HL-60/S4 treated with phorbol 12-myristate 13-acetate at 8.2 ng/mL for 4 days and 3 days (cell line): ENCODE measurements around the gene RPL26.

Experiments
- in situ Hi-C: fragments of 300-500 bp; cut with MboI; formaldehyde crosslinking; loops from 2 replicates; pipeline ENCODE4 v1.15.0; 2022; ENCODE audit warnings: low sequenced_read_pairs

Gene RPL26

DNA sequence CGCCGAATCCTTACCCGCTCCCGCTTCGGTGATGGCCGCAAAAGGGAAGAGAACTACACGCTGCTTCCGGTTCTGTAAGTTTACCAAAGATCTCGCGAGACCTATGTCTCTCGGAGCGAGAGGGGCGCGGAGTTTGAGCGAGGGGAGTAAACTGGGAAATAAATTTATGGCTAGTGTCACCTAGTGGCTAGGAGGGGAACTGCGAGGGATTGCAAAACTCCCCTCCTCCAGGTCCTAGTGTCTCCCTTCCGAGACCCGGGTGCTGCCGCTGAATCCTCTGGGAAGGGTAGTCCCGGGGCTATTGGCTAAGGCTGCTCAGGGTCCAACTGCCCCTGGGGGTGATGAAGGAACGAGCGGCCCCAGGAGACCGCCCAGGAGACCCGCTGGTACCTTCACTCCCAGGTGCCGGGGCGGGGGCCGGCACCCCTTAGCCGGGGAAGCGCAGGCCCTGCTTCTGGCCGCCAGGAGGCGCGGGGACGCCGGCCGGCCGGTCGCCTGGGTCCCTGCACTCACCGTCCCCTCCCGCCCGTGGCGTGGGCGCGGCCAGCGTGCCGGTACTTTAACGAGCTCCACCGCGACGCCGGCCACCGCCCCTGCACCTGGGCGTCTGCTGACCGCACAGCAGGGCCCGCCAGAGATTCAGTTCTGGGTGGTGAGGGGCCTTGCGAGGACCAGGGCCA is at the start of gene RPL26:
Gene RPL26, minus strand, starts transcription at position 51 of the 680 bp plus-strand sequence. CDS start 883 bp downstream, outside the sequence.
- in situ Hi-C loops: no loop called here

DNA sequence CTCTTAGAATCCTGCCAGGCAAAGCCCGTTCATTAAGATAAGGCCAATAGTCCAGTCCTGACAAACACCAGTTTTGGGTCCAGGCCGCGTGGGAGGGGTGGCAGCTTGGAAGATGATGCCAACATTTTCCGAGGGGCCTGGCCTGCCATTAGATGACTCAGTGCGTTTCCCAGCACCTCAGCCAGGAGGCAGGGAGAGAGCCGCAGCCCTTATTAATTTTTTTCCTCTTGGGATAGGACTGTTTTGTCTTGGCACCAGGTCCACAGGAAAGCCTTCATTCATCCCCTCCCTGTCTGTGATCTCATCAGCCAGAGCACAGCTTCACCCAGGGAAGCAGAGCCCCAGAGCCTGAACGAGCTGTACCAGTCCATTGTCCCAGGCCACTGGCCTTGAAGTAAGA is 48.0 kb upstream of the RPL26 start:
- in situ Hi-C loops: no loop called here

DNA sequence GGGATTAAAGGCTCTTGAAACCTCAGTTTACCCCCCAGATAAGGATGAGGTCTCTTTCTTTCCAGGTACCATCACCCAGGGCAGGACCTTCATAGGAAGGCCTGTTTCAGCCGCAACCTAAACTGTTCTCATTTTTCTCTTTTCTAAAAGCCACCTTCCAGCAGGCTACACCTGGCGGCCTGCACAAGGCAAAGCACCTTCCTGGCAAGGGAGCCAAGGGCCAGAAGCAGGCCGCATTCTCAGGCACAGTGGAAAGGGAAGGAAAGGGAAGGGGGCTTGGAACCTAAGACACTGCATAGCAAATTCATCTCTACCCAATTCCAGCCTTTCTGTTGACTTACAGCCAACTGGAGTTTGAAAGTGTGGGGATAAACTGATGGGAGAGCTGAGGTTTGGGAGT is 43.8 kb upstream of the RPL26 start:
- in situ Hi-C loops: no loop called here

DNA sequence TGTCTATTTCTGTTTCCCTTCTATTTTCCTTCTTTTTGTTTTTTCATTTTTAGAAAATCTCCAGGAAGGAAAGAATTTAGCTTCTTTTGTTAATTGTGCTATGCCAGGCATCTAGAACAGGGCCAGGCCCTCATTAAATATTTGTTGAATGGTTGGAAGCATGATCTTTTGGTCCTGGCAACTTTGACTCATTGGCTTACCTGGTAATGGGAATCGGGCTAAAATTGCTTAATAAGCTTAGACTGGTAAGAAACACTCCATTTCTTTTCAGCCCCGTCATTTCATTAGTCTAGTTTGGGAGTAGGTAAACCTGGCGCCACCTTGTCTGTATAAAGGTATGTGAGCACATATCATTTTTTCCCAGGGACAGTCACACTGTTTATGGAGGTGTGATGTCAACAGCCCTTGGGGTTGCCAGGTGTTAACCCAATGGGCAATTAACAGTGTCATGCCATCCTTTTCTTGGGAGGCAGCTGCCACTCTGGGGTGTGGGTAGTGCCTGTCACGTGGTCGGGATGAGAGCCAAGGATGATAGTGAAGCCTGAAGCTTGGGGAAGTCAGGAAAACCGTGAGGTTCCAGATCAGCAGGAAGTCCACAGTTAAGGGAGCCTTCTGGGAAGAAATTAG is 43.2 kb upstream of the RPL26 start:
- in situ Hi-C loops: no loop called here

DNA sequence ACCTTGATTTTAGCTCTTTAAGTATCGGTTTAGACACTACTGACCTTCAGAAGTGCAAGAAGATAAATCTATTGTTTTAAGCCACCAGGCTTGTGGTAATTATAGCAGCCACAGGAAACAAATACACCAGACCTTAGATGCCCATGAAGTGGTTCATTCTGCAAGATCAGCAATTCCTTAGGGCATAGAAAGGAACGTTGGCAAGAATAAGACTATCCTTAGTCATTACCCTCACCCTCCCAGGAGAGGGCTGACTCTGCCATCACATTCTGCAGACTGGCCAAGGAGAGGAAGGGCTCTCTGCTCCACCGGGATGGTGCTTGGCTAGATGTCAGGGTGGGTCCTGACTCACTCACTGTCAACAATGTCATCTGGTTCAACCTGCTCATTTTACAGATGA is 38.6 kb upstream of the RPL26 start:
- in situ Hi-C loops: no loop called here

DNA sequence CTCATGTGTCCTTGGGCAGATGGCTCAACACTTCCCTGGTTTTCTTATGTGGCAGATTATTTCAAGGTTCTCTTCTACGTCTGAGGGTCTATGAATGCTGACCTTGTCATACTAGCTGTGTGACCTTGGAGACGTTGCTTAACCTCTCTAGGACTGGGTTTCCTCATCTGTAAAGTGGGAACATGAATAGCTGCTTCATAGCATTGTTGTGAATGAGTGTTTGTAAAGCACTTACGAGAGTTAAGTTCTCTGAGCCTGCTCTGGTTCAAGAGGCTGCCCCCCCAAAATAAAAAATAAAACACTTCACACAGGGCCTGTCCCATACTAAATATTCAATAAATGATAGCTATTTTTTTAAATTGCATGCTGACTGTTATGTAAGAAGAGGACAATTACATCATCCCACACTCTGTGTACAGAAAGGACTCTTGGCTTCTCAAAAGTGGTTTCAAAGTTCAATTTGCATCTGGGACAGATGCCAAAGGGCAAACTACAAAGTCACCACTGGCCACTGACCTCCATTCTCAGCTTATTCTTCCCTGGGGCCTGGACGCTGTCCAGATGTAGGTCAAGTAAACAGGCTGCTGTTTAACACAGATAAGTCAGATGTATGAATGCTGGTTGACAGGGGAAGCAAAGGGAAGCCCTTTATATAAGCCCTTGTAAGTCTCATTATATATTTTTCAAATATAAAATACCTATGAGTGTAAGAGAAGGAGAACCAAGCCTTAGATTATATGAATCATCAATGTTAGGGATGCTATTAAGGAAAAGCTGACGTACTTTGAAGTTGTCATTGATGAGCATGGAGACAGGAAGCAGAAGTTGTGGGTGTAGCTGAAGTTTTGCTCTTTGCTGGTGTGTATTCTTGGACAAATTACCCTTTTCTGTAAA is 37.3 kb upstream of the RPL26 start:
- in situ Hi-C loops: no loop called here

DNA sequence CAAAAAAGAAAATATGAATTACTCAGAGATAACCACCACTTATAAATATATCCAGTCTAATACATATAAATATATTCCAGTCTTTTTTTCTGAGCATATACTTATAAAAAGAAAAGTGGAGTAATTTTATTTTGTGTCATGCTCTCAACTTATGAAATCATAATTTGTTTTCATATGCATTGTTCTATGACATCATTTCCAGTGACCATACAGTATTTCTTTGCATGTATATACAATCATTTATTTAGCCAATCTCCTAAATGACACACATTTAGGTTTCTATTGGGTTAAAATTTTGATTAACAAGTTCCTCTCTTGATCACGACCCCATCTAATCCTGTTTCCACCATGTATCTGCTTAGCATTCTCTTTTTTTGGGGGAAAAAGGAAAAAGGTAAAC is 36.3 kb upstream of the RPL26 start:
- in situ Hi-C loops: no loop called here

DNA sequence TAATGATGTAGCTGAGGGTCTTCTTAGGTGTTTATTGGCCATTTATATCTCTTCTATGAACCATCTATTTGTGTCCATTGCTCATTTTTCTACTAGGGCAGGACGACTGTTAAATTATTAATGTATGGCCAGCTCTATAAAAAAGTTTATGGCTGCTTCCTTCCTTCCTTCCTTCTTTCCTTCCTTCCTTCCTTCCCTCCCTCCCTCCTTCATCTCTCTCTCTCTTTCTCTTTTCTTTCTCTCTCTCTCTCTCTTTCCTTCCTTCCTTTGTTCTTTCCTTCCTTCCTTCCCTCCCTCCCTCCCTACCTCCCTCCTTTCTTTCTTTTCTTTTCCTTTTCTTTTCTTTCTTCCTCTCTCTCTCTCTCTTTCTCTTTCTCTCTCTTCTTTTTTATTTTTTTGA is 35.5 kb upstream of the RPL26 start:
- in situ Hi-C loops: no loop called here

DNA sequence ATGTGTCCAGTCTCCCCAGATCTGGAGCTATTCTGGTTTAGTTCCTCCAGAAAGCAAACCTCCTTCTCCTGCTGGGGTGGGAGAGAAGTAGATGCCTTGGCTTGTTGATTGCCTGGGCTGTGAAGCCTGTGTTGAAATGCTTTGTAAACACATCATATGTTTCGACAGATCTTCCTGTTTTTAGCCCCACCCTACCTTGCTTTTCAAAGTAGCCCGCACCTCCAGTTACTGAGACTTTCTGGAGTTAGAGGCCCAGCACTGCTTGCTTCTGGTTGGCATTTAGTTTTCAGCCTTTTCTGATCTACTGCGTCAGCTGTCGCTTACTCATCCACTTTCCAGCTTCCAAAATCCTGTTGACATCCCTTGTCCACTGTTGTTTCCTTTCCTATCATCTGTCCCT is 34.8 kb upstream of the RPL26 start:
- in situ Hi-C loops: no loop called here

DNA sequence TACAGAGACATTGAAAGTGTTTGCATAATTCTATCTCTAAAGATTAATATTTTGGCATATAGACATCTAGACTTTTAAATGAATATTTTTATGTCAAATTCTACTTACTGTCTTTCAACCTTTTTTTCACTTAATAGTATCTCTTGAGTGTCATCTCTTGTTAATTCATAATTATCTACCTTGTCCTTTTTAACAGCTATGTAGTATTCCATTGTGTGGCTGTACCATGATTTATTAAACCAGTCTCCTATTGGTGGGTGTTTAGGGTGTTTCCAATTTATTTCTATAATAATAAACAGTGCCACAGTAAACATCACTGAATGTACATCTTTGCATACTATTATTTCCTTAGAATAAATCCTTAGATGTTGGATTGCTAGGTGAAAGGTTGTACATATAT is 30.9 kb upstream of the RPL26 start:
- in situ Hi-C loops: no loop called here

DNA sequence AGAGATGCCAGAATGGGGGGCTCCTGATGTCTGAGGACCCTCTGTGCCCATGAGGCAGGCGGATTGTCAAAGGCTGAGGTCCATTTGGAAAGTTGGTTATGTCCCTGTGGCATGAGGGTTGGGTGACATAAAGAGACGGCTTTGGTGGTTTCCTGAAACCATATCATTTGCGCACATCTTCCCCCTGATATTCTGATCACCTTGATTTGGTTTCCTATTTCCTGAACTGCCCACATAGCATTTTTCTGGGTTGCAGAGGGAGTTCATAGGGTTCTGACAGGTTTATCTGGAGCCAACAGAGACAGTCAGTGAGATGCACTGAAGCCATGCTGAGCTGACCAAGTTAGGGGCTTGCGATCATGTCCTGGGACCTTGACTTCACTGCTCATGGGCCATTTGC is 30.3 kb upstream of the RPL26 start:
- in situ Hi-C loops: no loop called here

DNA sequence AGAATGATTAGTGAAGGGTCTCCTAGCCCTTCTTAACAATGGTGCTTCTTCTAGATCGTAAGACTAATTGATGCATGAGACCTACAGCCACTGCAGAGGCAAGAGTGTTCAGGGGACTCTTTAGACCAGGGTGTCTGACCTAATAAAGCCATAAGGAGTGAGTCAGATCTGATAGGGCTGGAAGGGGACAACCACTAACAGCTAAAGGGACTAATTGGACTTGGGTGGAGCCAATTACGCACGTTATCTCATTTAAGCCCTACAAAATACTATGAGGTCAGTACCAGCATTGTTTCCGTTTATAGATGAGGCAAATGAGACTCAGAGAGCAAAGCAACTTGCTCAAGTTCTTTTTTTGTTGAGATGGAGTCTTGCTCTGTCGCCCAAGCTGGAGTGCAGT is 29.1 kb upstream of the RPL26 start:
- in situ Hi-C loops: no loop called here

DNA sequence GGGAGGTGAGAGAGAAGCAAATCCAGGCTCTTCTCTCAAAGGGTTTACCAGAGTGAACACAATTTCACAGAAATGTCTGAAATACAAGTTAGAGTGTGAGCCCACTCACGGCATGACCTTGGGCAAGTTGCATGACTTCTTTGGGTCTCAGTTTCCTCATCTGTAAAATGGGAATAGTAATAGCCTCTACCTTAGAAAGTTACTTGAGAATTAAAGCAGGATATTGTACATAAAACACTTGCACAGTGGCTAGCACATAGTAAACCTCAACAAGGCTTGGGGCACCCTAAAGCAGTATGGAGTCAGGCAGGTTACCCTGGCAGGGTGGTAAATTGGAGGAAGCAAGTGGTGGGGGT is 27.9 kb upstream of the RPL26 start:
- in situ Hi-C loops: no loop called here

DNA sequence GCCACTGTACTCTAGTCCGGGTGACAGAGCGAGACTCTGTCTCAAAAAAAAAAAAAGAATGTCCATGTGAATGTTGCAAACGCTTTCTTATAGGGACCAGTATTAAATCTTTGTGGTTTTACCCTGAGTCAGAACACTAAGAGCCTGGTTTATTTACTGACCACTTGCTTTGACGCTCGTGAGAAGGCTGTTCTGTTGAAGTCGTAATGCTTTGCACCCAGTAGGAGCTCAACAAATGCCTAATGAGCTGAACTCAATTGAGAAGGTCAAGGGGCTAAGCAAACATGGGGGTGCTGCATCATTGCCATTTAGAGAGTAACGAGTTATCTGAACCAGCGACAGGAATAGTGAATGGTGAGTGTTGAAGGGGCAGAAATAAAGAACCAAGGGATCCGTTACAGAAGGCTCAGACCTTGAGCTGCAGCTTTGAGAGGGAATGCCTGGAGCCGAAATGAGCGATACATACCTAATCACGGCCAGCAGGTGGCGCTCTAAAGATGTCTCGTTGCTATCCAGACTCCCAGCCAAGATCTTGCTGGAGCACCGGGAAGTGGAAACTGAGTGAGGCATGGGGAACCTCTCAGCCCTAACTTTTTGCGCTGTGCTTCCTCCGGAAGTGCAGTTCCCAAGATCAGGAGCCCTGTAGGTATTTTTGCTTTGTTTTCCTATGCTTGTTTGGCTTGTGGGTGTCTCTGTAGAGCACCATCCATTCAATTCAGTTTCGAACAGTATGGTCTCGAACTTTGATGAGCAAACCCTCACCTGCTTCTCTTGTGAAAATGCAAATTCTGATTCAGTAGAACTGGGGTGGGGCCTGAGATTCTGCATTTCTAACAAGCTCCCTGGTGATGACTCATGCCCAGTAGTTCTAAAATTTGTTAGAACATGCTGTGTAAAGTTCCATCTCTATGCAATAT is 27.2 kb upstream of the RPL26 start:
- in situ Hi-C loops: no loop called here

DNA sequence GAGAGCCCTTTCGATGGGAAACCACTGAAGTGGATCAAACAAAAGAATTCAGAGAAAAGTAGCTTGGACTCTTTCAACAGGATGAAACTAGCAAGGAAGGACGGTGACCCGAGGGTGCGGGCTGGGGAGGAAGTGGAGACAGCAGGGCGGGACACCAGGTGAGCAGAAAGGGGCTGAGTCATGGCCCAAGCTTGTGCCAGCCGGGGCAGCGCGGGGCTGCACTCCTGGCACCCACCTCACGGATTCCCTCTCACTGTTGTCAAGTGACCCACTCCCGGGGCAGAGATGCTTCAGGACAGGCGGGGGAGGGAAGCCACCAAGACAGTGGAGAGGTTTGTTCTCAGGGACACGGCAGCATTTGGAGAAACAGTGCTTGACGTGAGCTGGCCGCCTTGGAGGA is 25.4 kb upstream of the RPL26 start:
- in situ Hi-C loops: no loop called here

DNA sequence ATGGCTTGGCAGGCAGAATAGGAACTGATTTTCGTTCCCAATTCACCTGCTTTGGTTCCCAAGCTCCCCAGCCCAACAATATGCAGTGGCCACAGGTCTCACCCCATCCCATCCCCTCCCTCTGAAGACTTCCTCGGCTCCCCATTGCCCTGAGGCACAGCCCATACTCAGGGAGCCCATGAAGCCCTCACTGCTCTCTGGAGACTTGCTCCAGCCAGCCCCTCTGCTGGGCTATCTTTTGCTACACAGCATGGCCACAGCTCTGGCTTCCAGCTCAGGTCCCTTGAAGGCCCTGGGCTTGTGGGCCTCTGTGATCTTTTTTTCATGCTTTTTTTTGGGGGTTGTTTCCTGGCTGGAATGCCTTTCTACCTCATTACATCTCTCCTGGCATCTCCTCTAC is 23.2 kb upstream of the RPL26 start:
- in situ Hi-C loops: no loop called here

DNA sequence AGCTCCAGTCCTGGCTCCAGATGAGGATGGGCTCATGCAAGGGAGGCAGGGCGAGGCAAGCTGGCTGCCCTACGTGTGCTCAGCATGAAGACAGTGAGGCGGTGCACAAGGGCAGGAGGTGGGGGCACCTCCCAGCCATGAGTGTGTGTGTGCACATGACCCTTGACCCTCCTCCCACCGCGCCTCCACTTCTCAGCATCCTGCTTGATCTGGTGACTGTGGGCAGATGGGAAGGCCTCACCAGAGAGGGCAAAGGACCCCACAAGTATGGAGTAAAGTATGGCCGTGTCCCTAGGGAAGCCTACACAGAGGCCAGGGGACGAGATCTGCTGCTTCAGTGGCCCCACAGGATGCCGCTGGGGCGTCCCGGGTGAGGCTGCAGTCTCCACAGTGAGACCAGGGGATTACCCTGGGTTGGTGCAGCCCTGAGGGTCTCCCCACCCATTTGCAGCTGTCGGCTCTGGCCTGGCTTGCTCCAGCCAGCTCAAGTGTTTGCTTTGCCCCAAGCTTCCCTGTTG is 22.6 kb upstream of the RPL26 start:
- in situ Hi-C loops: no loop called here

DNA sequence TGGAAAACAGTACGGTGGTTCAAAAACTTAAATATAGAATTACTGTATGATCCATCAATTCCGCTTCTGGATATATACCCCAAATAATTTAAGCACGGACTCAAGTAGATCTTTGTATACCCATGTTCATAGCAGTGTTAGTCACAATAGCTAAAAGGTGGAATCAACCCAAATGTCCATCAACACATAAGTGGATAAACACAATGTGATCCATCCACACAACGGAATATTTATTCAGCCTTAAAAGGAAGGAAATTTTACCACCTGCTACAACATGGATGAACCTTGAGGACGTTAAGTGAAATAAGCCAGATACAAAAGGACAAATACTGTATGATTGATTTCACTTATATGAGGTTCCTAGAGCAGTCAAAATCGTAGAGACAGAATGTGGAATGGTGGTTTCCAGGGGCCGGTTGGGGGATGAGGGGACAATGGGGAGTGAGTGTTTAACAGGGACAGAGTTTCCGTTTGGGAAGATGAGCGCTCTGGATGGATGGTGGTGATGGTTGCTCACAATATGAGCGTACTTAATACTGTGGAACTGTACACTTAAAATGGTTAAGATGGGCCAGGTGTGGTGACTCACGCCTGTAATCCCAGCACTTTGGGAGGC is 20.0 kb upstream of the RPL26 start:
- in situ Hi-C loops: no loop called here

DNA sequence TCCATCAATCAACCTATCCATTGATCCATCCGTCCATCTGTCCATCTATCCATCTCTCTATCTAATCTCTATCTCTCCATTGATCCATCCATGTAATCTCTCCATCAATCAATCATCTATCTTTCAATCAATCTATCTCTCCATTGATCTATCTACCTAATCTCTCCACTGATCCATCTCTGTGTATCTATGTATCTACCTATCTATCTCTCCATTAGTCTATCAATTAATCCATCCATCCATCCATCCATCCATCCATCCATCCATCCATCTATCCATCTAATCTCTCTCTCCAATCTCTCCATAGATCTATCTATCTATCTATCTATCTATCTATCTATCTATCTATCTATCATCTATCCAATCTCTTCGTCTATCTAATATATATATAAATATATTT is 18.1 kb upstream of the RPL26 start:
- in situ Hi-C loops: no loop called here

DNA sequence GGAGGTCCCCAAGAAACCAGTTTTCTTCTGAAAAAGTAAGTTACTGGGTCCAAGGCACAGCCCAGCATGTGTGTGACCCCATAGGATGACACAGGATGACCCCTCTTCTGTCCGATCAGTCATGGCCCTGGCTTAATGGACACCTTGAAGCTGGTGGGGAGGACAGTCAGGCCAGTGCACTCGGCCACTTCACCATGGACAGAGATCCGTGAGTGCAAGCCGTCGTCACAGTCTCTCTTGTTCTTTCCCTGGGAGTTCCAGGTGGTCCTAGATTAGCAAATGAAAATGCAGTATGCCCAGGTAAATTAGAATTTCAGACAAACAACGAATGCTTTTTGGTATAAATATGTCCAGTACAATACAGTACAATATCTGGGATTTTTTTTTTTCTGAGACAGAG is 16.0 kb upstream of the RPL26 start:
- in situ Hi-C loops: no loop called here
